ENCODE data around the gene JARID2. TPM values are rescaled to one million over a fixed set of nuclear protein-coding genes. Genes with fewer than 3 reads are reported as not detected.

The JARID2 gene
- total RNA-seq, 1 donor from 2014 or later, result 7.5 TPM

GRCh38 chr6:15331629-15332251 lies 85.9 kb downstream of the JARID2 start:
- DNase-seq (ENCODE audit: low read depth, low spot score), result no peak

GRCh38 chr6:15332446-15332845 lies 86.6 kb downstream of the JARID2 start:
- DNase-seq (ENCODE audit: low read depth, low spot score), result no peak

- no peak for DNase-seq (ENCODE audit: low read depth, low spot score)
Observed at GRCh38 chr6:15335385-15335784, 89.5 kb downstream of the JARID2 start.

- no peak for DNase-seq (ENCODE audit: low read depth, low spot score)
Observed at GRCh38 chr6:15335916-15336315, 90.0 kb downstream of the JARID2 start.

GRCh38 chr6:15336900-15337560 lies 91.2 kb downstream of the JARID2 start:
- DNase-seq (ENCODE audit: low read depth, low spot score), result no peak

- DNase-seq (ENCODE audit: low read depth, low spot score), result no peak
Observed at GRCh38 chr6:15337582-15337981, 91.7 kb downstream of the JARID2 start.

GRCh38 chr6:15338476-15338875 lies 92.6 kb downstream of the JARID2 start:
- no peak for DNase-seq (ENCODE audit: low read depth, low spot score)

- no peak for DNase-seq (ENCODE audit: low read depth, low spot score)
Observed at GRCh38 chr6:15339081-15339480, 93.2 kb downstream of the JARID2 start.

GRCh38 chr6:15340105-15340601 lies 94.3 kb downstream of the JARID2 start:
- no peak for DNase-seq (ENCODE audit: low read depth, low spot score)

GRCh38 chr6:15340775-15341174 lies 94.9 kb downstream of the JARID2 start:
- DNase-seq (ENCODE audit: low read depth, low spot score), result no peak

GRCh38 chr6:15341311-15342001 lies 95.6 kb downstream of the JARID2 start:
- DNase-seq (ENCODE audit: low read depth, low spot score), result no peak

- DNase-seq (ENCODE audit: low read depth, low spot score), result no peak
Observed at GRCh38 chr6:15342114-15342513, 96.2 kb downstream of the JARID2 start.

- no peak for DNase-seq (ENCODE audit: low read depth, low spot score)
Observed at GRCh38 chr6:15343490-15344191, 97.8 kb downstream of the JARID2 start.

- DNase-seq (ENCODE audit: low read depth, low spot score), result no peak
Observed at GRCh38 chr6:15344192-15344519, 98.3 kb downstream of the JARID2 start.

- DNase-seq (ENCODE audit: low read depth, low spot score), result no peak
Observed at GRCh38 chr6:15344831-15345230, 99.0 kb downstream of the JARID2 start.

- DNase-seq (ENCODE audit: low read depth, low spot score), result no peak
Observed at GRCh38 chr6:15346315-15346714, 100.4 kb downstream of the JARID2 start.

- DNase-seq (ENCODE audit: low read depth, low spot score), result no peak
Observed at GRCh38 chr6:15348528-15348927, 102.7 kb downstream of the JARID2 start.

- DNase-seq (ENCODE audit: low read depth, low spot score), result no peak
Observed at GRCh38 chr6:15349379-15349778, 103.5 kb downstream of the JARID2 start.

- DNase-seq (ENCODE audit: low read depth, low spot score), result no peak
Observed at GRCh38 chr6:15350386-15351083, 104.7 kb downstream of the JARID2 start.

GRCh38 chr6:15351631-15352030 lies 105.8 kb downstream of the JARID2 start:
- no peak for DNase-seq (ENCODE audit: low read depth, low spot score)

- DNase-seq (ENCODE audit: low read depth, low spot score), result no peak
Observed at GRCh38 chr6:15352220-15352619, 106.4 kb downstream of the JARID2 start.
